ENCODE results near the gene PDXK. TPM values are rescaled to one million over a fixed set of nuclear protein-coding genes. Genes with fewer than 3 reads are reported as not detected.

The PDXK gene
- polyA plus RNA-seq, 1 donor from 2014 or later, result 22.8 TPM

- Histone ChIP-seq H3F3A (ENCODE audit: insufficient read depth, low read length, poor library complexity, severe bottlenecking) (no peaks in the 10 kb centered on the region), H2AFZ (ENCODE audit: low read depth, low read length) (no peak overlapping the region), H4K20me1 (ENCODE audit: insufficient read depth) (no peaks in the 10 kb centered on the region), H3K36me3 (ENCODE audit: insufficient read depth, low read length) (no peaks in the 10 kb centered on the region), H3K27me3 (ENCODE audit: insufficient read depth, low read depth, low read length) (no peaks in the 10 kb centered on the region), H3K9ac (ENCODE audit: low read length) (no peak overlapping the region), H3K4me2 (ENCODE audit: low read length) (no peak overlapping the region), H3K9me3 (ENCODE audit: low read length) (no peaks in the 10 kb centered on the region), H3K79me2 (replicated peaks; ENCODE audit: insufficient read depth, low read length) (no peaks in the 10 kb centered on the region), H3K27ac (ENCODE audit: low read length) (no peak overlapping the region), H3K4me3 (ENCODE audit: low read length) (no peak overlapping the region), H3K9me2 (ENCODE audit: insufficient read depth, low read length) (no peaks in the 10 kb centered on the region)
- no peak for TF ChIP-seq TAF1 (IDR thresholded peaks at IDR 0.05; ENCODE audit: low read depth)
- no peak for TF ChIP-seq REST (IDR thresholded peaks at IDR 0.05; ENCODE audit: borderline replicate concordance)
- TF ChIP-seq MXI1 (conservative IDR thresholded peaks at IDR 0.05; ENCODE audit: poor library complexity, severe bottlenecking), result no peak
- TF ChIP-seq SMC3 (conservative IDR thresholded peaks at IDR 0.05; ENCODE audit: poor library complexity), result no peak
- no peak for TF ChIP-seq POLR2AphosphoS5 (IDR thresholded peaks at IDR 0.05)
- TF ChIP-seq EZH2 (IDR thresholded peaks at IDR 0.05; ENCODE audit: borderline replicate concordance, insufficient read depth, low read length, poor library complexity, severe bottlenecking), result no peak
- TF ChIP-seq RAD21 (conservative IDR thresholded peaks at IDR 0.05), result no peak
- TF ChIP-seq, protein P1, sequence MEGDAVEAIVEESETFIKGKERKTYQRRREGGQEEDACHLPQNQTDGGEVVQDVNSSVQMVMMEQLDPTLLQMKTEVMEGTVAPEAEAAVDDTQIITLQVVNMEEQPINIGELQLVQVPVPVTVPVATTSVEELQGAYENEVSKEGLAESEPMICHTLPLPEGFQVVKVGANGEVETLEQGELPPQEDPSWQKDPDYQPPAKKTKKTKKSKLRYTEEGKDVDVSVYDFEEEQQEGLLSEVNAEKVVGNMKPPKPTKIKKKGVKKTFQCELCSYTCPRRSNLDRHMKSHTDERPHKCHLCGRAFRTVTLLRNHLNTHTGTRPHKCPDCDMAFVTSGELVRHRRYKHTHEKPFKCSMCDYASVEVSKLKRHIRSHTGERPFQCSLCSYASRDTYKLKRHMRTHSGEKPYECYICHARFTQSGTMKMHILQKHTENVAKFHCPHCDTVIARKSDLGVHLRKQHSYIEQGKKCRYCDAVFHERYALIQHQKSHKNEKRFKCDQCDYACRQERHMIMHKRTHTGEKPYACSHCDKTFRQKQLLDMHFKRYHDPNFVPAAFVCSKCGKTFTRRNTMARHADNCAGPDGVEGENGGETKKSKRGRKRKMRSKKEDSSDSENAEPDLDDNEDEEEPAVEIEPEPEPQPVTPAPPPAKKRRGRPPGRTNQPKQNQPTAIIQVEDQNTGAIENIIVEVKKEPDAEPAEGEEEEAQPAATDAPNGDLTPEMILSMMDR (IDR thresholded peaks at IDR 0.05; ENCODE audit: poor library complexity, severe bottlenecking), result no peak
- TF ChIP-seq EP300 (conservative IDR thresholded peaks at IDR 0.05; ENCODE audit: poor library complexity, severe bottlenecking), result no peak
Observed at GRCh38 chr21:43766734-43767497, 48.0 kb downstream of the PDXK start.

DNA sequence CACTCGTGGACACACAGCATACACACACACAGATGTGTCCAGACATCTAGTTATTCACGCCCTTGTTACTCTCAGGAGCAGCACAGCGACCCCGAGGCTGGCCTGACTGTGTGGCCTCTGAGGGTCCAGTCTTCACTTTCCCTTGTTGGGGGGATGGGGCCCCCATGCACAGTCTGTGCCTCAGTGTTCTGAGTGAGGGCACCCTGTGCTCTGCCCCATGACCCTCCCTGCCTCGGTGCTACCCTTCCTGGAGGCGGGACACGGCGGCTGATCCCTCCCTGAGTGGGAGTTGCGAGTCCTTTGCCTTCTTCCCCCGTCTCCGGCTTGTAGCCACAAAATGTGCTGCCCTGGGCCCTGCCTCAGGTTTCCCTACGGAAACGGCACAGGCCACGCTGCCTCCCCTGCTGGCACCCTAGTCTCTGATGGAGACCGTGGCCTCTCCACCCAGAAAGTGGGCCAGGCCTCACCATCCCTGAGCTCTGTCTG lies 48.6 kb downstream of the PDXK start:
- H3K27me3 ChIP-seq (ENCODE audit: insufficient read depth, low read depth, low read length), result no peaks in the 10 kb centered on the region
- H3K9ac ChIP-seq (ENCODE audit: low read length), result no peak overlapping the region
- no peak overlapping the region for H2AFZ ChIP-seq (ENCODE audit: low read depth, low read length)
- no peaks in the 10 kb centered on the region for H3K79me2 ChIP-seq (replicated peaks; ENCODE audit: insufficient read depth, low read length)
- TF ChIP-seq MXI1 (conservative IDR thresholded peaks at IDR 0.05; ENCODE audit: poor library complexity, severe bottlenecking), result no peak
- TF ChIP-seq TAF1 (IDR thresholded peaks at IDR 0.05; ENCODE audit: low read depth), result no peak
- TF ChIP-seq SMC3 (conservative IDR thresholded peaks at IDR 0.05; ENCODE audit: poor library complexity), result no peak
- TF ChIP-seq, protein P1 (IDR thresholded peaks at IDR 0.05; ENCODE audit: poor library complexity, severe bottlenecking), result no peak
- no peak for TF ChIP-seq RAD21 (conservative IDR thresholded peaks at IDR 0.05)
- no peak for TF ChIP-seq EZH2 (IDR thresholded peaks at IDR 0.05; ENCODE audit: borderline replicate concordance, insufficient read depth, low read length, poor library complexity, severe bottlenecking)
- TF ChIP-seq EP300 (conservative IDR thresholded peaks at IDR 0.05; ENCODE audit: poor library complexity, severe bottlenecking), result no peak
- no peak for TF ChIP-seq REST (IDR thresholded peaks at IDR 0.05; ENCODE audit: borderline replicate concordance)
- TF ChIP-seq POLR2AphosphoS5 (IDR thresholded peaks at IDR 0.05), result no peak
- H4K20me1 ChIP-seq (ENCODE audit: insufficient read depth), result no peaks in the 10 kb centered on the region
- H3K4me2 ChIP-seq (ENCODE audit: low read length), result no peak overlapping the region
- H3K36me3 ChIP-seq (ENCODE audit: insufficient read depth, low read length), result no peaks in the 10 kb centered on the region
- H3K4me3 ChIP-seq (ENCODE audit: low read length), result no peak overlapping the region
- no peaks in the 10 kb centered on the region for H3K9me2 ChIP-seq (ENCODE audit: insufficient read depth, low read length)
- no peaks in the 10 kb centered on the region for H3F3A ChIP-seq (ENCODE audit: insufficient read depth, low read length, poor library complexity, severe bottlenecking)
- no peaks in the 10 kb centered on the region for H3K9me3 ChIP-seq (ENCODE audit: low read length)
- H3K27ac ChIP-seq (ENCODE audit: low read length), result no peak overlapping the region
